NCI-H2029 treated with DMSO at 0.1 percent for 48 hours (cell line): ENCODE data around the gene EXOC6.

Source experiments
- DNase-seq: peaks from one replicate; lab custom pipeline; 2025; lab: John Stamatoyannopoulos, UW

Gene EXOC6

GRCh38 chr10:93023013-93023650, 174.8 kb downstream of the EXOC6 start:
- no peak for DNase-seq

GRCh38 chr10:93026072-93026471, 177.8 kb downstream of the EXOC6 start:
- no peak for DNase-seq

GRCh38 chr10:93027508-93027907, 179.2 kb downstream of the EXOC6 start:
- DNase-seq: no peak

- DNase-seq: no peak
These were observed 180.6 kb downstream of the EXOC6 start for GRCh38 chr10:93028883-93029282.

- no peak for DNase-seq
These were observed 182.1 kb downstream of the EXOC6 start for GRCh38 chr10:93030409-93030808.

- DNase-seq: no peak
These were observed 183.9 kb downstream of the EXOC6 start for GRCh38 chr10:93032105-93032808.

- DNase-seq: no peak
These were observed 184.5 kb downstream of the EXOC6 start for GRCh38 chr10:93032809-93033137.

- DNase-seq: no peak
These were observed 186.1 kb downstream of the EXOC6 start for GRCh38 chr10:93034426-93034825.

- no peak for DNase-seq
These were observed 190.8 kb downstream of the EXOC6 start for GRCh38 chr10:93039110-93039509.

GRCh38 chr10:93039721-93040120, 191.4 kb downstream of the EXOC6 start:
- no peak for DNase-seq

GRCh38 chr10:93054486-93054885, 206.2 kb downstream of the EXOC6 start:
- no peak for DNase-seq

GRCh38 chr10:93058139-93058538, 209.8 kb downstream of the EXOC6 start:
- DNase-seq: no peak

GRCh38 chr10:93059975-93060886, 211.9 kb downstream of the EXOC6 start, which contains the start of gene CYP26C1:
Gene CYP26C1, plus strand, starts transcription at chr10:93060798. Its CDS starts 466 bp downstream, at chr10:93061264.
- no peak for DNase-seq

- no peak for DNase-seq
These were observed 212.7 kb downstream of the EXOC6 start for GRCh38 chr10:93060887-93061593.

- DNase-seq: no peak
These were observed 213.5 kb downstream of the EXOC6 start for GRCh38 chr10:93061594-93062513.

- no peak for DNase-seq
These were observed 214.3 kb downstream of the EXOC6 start for GRCh38 chr10:93062514-93063143.

GRCh38 chr10:93063144-93063976, 215.0 kb downstream of the EXOC6 start:
- no peak for DNase-seq

GRCh38 chr10:93063977-93064660, 215.8 kb downstream of the EXOC6 start:
- DNase-seq: no peak
